Panc1 (cell line): ENCODE measurements around the gene ELMO2. TPM values are rescaled to one million over a fixed set of nuclear protein-coding genes. Genes with fewer than 3 reads are reported as not detected.

Experiments
- ATAC-seq: fragments of 200-7000 bp; cut with Tn5 transposase; 2 replicates; pipeline ENCODE4 v1.9.1; 2020; ENCODE audit warnings: mild to moderate bottlenecking, moderate library complexity
- BruUV-seq: library from RNA; stranded (reverse); fragments of 400-500 nt; replicated peaks from 2 replicates; lab custom pipeline; 2021; lab: Mats Ljungman, UMichigan
- CTCF ChIA-PET: fragments of 300-600 bp; sonication (Branson Sonifier 250); formaldehyde crosslinking; loops from one replicate; lab custom pipeline; 2022; ENCODE audit warnings: antibody characterized with exemption; lab: Charles Lee
- POLR2A ChIA-PET: fragments of 300-600 bp; sonication (Branson Sonifier 250); formaldehyde crosslinking; loops from one replicate; lab custom pipeline; 2022; ENCODE audit warnings: antibody characterized with exemption; lab: Charles Lee
- DNase-seq: peaks from one replicate; pipeline ENCODE4 v3.0.0-alpha.2; 2010; ENCODE audit warnings: low read depth, low spot score
- H3K27ac ChIP-seq: 2 replicates; pipeline ENCODE4 v1.5.1; 2011; ENCODE audit warnings: mild to moderate bottlenecking, low read length, inconsistent platforms
- H3K27me3 ChIP-seq: fragments of 200-500 bp; sonication (Bioruptor generic); 2 replicates; pipeline ENCODE4 v1.6.0; 2014; ENCODE audit warnings: low read length, inconsistent platforms; ENCODE audit not compliant: control insufficient read depth, insufficient read depth
- H3K36me3 ChIP-seq: fragments of 200-500 bp; sonication (Bioruptor generic); 2 replicates; pipeline ENCODE4 v1.5.1; 2014; ENCODE audit warnings: inconsistent platforms, mild to moderate bottlenecking, low read length, moderate library complexity; ENCODE audit not compliant: control insufficient read depth, insufficient read depth
- H3K4me1 ChIP-seq: 2 replicates; pipeline ENCODE4 v1.5.1; 2011; ENCODE audit warnings: inconsistent platforms, mild to moderate bottlenecking, low read length, moderate library complexity; ENCODE audit not compliant: control insufficient read depth, insufficient read depth
- H3K4me3 ChIP-seq, 2 experiments: 2 replicates each; pipeline ENCODE4 v1.5.1; 2011 to 2012; ENCODE audit warnings: low read depth in 2 of 2, low read length in 2 of 2, mild to moderate bottlenecking in 2 of 2, inconsistent platforms in 1 of 2, moderate library complexity in 1 of 2
- H3K9me3 ChIP-seq: fragments of 200-500 bp; sonication (Bioruptor generic); 2 replicates; pipeline ENCODE4 v1.5.1; 2014; ENCODE audit warnings: low read depth, mild to moderate bottlenecking, inconsistent platforms, low read length, moderate library complexity; ENCODE audit not compliant: control insufficient read depth, insufficient read depth
- POLR2AphosphoS5 ChIP-seq: IDR thresholded peaks from 2 replicates; pipeline ENCODE4 v1.6.1; 2012; ENCODE audit warnings: mild to moderate bottlenecking, low read depth, low read length, moderate library complexity
- SIN3A ChIP-seq: IDR thresholded peaks from 2 replicates; pipeline ENCODE4 v1.6.1; 2012; ENCODE audit warnings: low read depth, mild to moderate bottlenecking, low read length, moderate library complexity, borderline replicate concordance; ENCODE audit not compliant: insufficient read depth
- TCF7L2 ChIP-seq: IDR thresholded peaks from 2 replicates; pipeline ENCODE4 v1.6.1; 2011; ENCODE audit warnings: mild to moderate bottlenecking, low read depth, low read length, inconsistent platforms
- in situ Hi-C: cut with HindIII; loops from 2 replicates; pipeline ENCODE4 v1.10.0; 2016; ENCODE audit warnings: low sequenced_read_pairs, low pct_unique_long_range_greater_than_20kb
- intact Hi-C: fragments of 100-400 bp; cut with micrococcal nuclease; formaldehyde crosslinking; loops from one replicate; pipeline ENCODE4 v1.10.0; 2022; ENCODE audit not compliant: unreplicated experiment
- total RNA-seq: library from RNA; stranded (reverse); gene quantifications from one replicate; pipeline ENCODE4 v1.2.1, GENCODE V29; 2021; ENCODE audit not compliant: unreplicated experiment
- TF ChIP-seq, protein P1 (sequence below): fragments of 450-650 bp; IDR thresholded peaks from 2 replicates; pipeline ENCODE4 v1.5.1; 2017; ENCODE audit warnings: mild to moderate bottlenecking
- TF ChIP-seq, protein P2 (sequence below), 2 experiments: IDR thresholded peaks; 2 replicates each; pipeline ENCODE4 v1.6.1; 2011 to 2012; ENCODE audit warnings: low read depth in 2 of 2, control low read depth in 1 of 2, low read length in 1 of 2, mild to moderate bottlenecking in 1 of 2, moderate library complexity in 1 of 2; ENCODE audit not compliant: insufficient read depth in 1 of 2

ELMO2 gene
- total RNA-seq, 1 experiment from 2014 or later = 40.4 TPM

DNA sequence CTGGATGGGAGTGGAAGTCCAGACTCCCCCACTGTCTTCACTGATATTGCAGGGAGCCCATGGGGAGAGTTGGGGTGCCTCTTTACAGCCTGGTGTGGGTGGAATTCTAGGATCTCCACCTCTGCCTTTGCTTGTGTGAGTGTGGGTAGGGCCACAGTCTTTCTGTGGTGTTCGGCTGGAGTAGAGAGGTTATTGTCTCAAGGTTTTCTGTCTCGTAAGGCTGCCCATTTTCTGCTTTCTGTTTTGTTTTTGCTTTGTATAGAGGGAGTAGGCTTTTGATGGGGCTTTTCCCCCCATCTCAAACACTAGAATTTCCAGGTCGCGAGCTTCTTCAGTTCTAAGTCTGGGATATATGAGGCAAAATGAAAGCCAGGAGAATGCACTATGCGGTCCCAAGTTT lies 40.4 kb upstream of the ELMO2 start:
- intact Hi-C loops (no loop called here), in situ Hi-C loops (no loop called here)
- Histone ChIP-seq H3K4me3 (no peak overlapping the region), H3K9me3 (no peaks in the 10 kb centered on the region), H3K27me3 (0 out of 2 replicates have a peak, but pooled peaks cover 2% of the 10 kb centered on the region), H3K27ac (no peak overlapping the region), H3K4me1 (no peaks in the 10 kb centered on the region), H3K36me3 (no peaks in the 10 kb centered on the region)
- ChIA-PET POLR2A (no interaction called here), CTCF (no interaction called here)
- no peak for ATAC-seq
- TF ChIP-seq TCF7L2 (no peak), SIN3A (no peak), POLR2AphosphoS5 (no peak)
- TF ChIP-seq, protein P1, sequence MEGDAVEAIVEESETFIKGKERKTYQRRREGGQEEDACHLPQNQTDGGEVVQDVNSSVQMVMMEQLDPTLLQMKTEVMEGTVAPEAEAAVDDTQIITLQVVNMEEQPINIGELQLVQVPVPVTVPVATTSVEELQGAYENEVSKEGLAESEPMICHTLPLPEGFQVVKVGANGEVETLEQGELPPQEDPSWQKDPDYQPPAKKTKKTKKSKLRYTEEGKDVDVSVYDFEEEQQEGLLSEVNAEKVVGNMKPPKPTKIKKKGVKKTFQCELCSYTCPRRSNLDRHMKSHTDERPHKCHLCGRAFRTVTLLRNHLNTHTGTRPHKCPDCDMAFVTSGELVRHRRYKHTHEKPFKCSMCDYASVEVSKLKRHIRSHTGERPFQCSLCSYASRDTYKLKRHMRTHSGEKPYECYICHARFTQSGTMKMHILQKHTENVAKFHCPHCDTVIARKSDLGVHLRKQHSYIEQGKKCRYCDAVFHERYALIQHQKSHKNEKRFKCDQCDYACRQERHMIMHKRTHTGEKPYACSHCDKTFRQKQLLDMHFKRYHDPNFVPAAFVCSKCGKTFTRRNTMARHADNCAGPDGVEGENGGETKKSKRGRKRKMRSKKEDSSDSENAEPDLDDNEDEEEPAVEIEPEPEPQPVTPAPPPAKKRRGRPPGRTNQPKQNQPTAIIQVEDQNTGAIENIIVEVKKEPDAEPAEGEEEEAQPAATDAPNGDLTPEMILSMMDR = no peak
- TF ChIP-seq, protein P2, sequence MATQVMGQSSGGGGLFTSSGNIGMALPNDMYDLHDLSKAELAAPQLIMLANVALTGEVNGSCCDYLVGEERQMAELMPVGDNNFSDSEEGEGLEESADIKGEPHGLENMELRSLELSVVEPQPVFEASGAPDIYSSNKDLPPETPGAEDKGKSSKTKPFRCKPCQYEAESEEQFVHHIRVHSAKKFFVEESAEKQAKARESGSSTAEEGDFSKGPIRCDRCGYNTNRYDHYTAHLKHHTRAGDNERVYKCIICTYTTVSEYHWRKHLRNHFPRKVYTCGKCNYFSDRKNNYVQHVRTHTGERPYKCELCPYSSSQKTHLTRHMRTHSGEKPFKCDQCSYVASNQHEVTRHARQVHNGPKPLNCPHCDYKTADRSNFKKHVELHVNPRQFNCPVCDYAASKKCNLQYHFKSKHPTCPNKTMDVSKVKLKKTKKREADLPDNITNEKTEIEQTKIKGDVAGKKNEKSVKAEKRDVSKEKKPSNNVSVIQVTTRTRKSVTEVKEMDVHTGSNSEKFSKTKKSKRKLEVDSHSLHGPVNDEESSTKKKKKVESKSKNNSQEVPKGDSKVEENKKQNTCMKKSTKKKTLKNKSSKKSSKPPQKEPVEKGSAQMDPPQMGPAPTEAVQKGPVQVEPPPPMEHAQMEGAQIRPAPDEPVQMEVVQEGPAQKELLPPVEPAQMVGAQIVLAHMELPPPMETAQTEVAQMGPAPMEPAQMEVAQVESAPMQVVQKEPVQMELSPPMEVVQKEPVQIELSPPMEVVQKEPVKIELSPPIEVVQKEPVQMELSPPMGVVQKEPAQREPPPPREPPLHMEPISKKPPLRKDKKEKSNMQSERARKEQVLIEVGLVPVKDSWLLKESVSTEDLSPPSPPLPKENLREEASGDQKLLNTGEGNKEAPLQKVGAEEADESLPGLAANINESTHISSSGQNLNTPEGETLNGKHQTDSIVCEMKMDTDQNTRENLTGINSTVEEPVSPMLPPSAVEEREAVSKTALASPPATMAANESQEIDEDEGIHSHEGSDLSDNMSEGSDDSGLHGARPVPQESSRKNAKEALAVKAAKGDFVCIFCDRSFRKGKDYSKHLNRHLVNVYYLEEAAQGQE (IDR thresholded peaks at IDR 0.05; ENCODE audit: insufficient read depth in 1 of 2, low read depth in 2 of 2, low read length in 1 of 2) = no peak
- BruUV-seq = no TSS peak
- DNase-seq = no peak

GRCh38 chr20:46439837-46440236 lies 33.4 kb upstream of the ELMO2 start:
- ChIA-PET CTCF (no interaction called here), POLR2A (no interaction called here)
- no TSS peak for BruUV-seq
- Histone ChIP-seq H3K27ac (no peak overlapping the region), H3K4me3 (no peak overlapping the region), H3K9me3 (no peaks in the 10 kb centered on the region), H3K27me3 (no peaks in the 10 kb centered on the region; the same call in 1 of the 2 replicates), H3K36me3 (no peaks in the 10 kb centered on the region), H3K4me1 (no peaks in the 10 kb centered on the region)
- intact Hi-C loops (no loop called here), in situ Hi-C loops (no loop called here)
- no peak for ATAC-seq
- TF ChIP-seq TCF7L2 (no peak), POLR2AphosphoS5 (no peak), SIN3A (no peak)
- TF ChIP-seq, protein P1 = no peak
- TF ChIP-seq, protein P2 (IDR thresholded peaks at IDR 0.05; ENCODE audit: insufficient read depth in 1 of 2, low read depth in 2 of 2, low read length in 1 of 2) = no peak
- DNase-seq = no peak
